Loucy (cell line): Measurements from ENCODE around the gene INTS2.

Experiments used
- H2AFZ ChIP-seq: fragments of 200-600 bp; sonication (generic); 2 replicates; pipeline ENCODE4 v1.6.0; 2016; ENCODE audit warnings: antibody characterized with exemption, mild to moderate bottlenecking, low read length, moderate library complexity
- H3F3A ChIP-seq: fragments of 200-600 bp; 2 replicates; pipeline ENCODE4 v1.6.0; 2016; ENCODE audit warnings: antibody characterized with exemption, low read depth, mild to moderate bottlenecking
- H3K27me3 ChIP-seq: fragments of 200-600 bp; sonication (generic); 2 replicates; pipeline ENCODE4 v1.6.1; 2014; ENCODE audit warnings: low read length, mild to moderate bottlenecking; ENCODE audit not compliant: insufficient read depth, poor library complexity, severe bottlenecking
- H3K36me3 ChIP-seq: fragments of 200-600 bp; sonication (generic); 2 replicates; pipeline ENCODE4 v1.6.1; 2016; ENCODE audit warnings: low read length; ENCODE audit not compliant: insufficient read depth
- H3K4me1 ChIP-seq: fragments of 200-600 bp; sonication (generic); 2 replicates; pipeline ENCODE4 v1.5.1; 2014; ENCODE audit warnings: low read length, mild to moderate bottlenecking; ENCODE audit not compliant: insufficient read depth, poor library complexity, severe bottlenecking
- H3K4me2 ChIP-seq: fragments of 200-600 bp; sonication (generic); 2 replicates; pipeline ENCODE4 v1.6.0; 2014; ENCODE audit warnings: antibody characterized with exemption, low read length, low read depth, mild to moderate bottlenecking; ENCODE audit not compliant: poor library complexity, severe bottlenecking
- H3K4me3 ChIP-seq: fragments of 200-600 bp; sonication (generic); 2 replicates; pipeline ENCODE4 v1.5.1; 2014; ENCODE audit warnings: low read length, mild to moderate bottlenecking, mixed read lengths; ENCODE audit not compliant: poor library complexity, severe bottlenecking
- H3K79me2 ChIP-seq: fragments of 200-600 bp; sonication (generic); 2 replicates; pipeline ENCODE4 v1.6.1; 2014; ENCODE audit warnings: low read length; ENCODE audit not compliant: insufficient read depth
- H3K9ac ChIP-seq: fragments of 200-600 bp; sonication (generic); 2 replicates; pipeline ENCODE4 v1.6.0; 2014; ENCODE audit warnings: mild to moderate bottlenecking, low read depth, low read length, moderate library complexity; ENCODE audit not compliant: poor library complexity, severe bottlenecking
- H3K9me2 ChIP-seq: fragments of 200-600 bp; sonication (generic); replicated peaks from 2 replicates; pipeline ENCODE4 v1.6.1; 2016; ENCODE audit warnings: low read depth, low read length, mixed read lengths
- H3K9me3 ChIP-seq: fragments of 200-600 bp; sonication (generic); 2 replicates; pipeline ENCODE4 v1.6.1; 2014; ENCODE audit warnings: mild to moderate bottlenecking, antibody characterized with exemption, low read length, low read depth; ENCODE audit not compliant: insufficient read depth
- H4K20me1 ChIP-seq: fragments of 200-600 bp; sonication (generic); 2 replicates; pipeline ENCODE4 v1.6.0; 2014; ENCODE audit warnings: antibody characterized with exemption, low read length, mild to moderate bottlenecking; ENCODE audit not compliant: insufficient read depth, poor library complexity, severe bottlenecking
- CTCF ChIP-seq: fragments of 200-600 bp; sonication (generic); conservative IDR thresholded peaks from 2 replicates; pipeline ENCODE4 v1.5.1; 2014; ENCODE audit warnings: mild to moderate bottlenecking, antibody characterized with exemption, low read length
- EZH2phosphoT487 ChIP-seq: fragments of 200-600 bp; IDR thresholded peaks from 2 replicates; pipeline ENCODE4 v1.6.1; 2018; ENCODE audit warnings: antibody characterized with exemption, mild to moderate bottlenecking, moderate library complexity, borderline replicate concordance

INTS2 gene

GRCh38 chr17:61946359-61946758 lies 18.6 kb upstream of the INTS2 start:
- H4K20me1 ChIP-seq: no peaks in the 10 kb centered on the region
- H3K4me2 ChIP-seq: no peak overlapping the region
- H3K9ac ChIP-seq: no peak overlapping the region
- no peaks in the 10 kb centered on the region for H3F3A ChIP-seq
- H3K79me2 ChIP-seq: no peaks in the 10 kb centered on the region
- H3K9me2 ChIP-seq: no peaks in the 10 kb centered on the region
- TF ChIP-seq EZH2phosphoT487: no peak
- TF ChIP-seq CTCF: no peak
- H3K4me1 ChIP-seq: no peaks in the 10 kb centered on the region
- H3K27me3 ChIP-seq: no peaks in the 10 kb centered on the region
- no peaks in the 10 kb centered on the region for H3K9me3 ChIP-seq
- H3K36me3 ChIP-seq: peaks cover 72% of the 10 kb centered on the region
- no peak overlapping the region for H3K4me3 ChIP-seq
- H2AFZ ChIP-seq: no peak overlapping the region

GRCh38 chr17:61943117-61943516 lies 15.3 kb upstream of the INTS2 start:
- no peaks in the 10 kb centered on the region for H3K27me3 ChIP-seq
- H3K9me3 ChIP-seq: no peaks in the 10 kb centered on the region
- H3K36me3 ChIP-seq: peaks cover 46% of the 10 kb centered on the region; the same call in 1 of the 2 replicates
- H2AFZ ChIP-seq: no peak overlapping the region
- no peak overlapping the region for H3K4me2 ChIP-seq
- H3K9ac ChIP-seq: no peak overlapping the region
- H3K4me1 ChIP-seq: no peaks in the 10 kb centered on the region
- H3F3A ChIP-seq: no peaks in the 10 kb centered on the region
- H4K20me1 ChIP-seq: no peaks in the 10 kb centered on the region
- TF ChIP-seq EZH2phosphoT487 (no peak), CTCF (no peak)
- no peaks in the 10 kb centered on the region for H3K79me2 ChIP-seq
- no peaks in the 10 kb centered on the region for H3K9me2 ChIP-seq
- no peak overlapping the region for H3K4me3 ChIP-seq

GRCh38 chr17:61942085-61942484 lies 14.3 kb upstream of the INTS2 start:
- TF ChIP-seq CTCF: no peak
- TF ChIP-seq EZH2phosphoT487: no peak
- Histone ChIP-seq H4K20me1 (no peaks in the 10 kb centered on the region), H3K4me1 (no peaks in the 10 kb centered on the region), H3K4me2 (no peak overlapping the region), H3K27me3 (no peaks in the 10 kb centered on the region), H2AFZ (no peak overlapping the region), H3K9me2 (no peaks in the 10 kb centered on the region), H3K9ac (no peak overlapping the region), H3K9me3 (no peaks in the 10 kb centered on the region), H3K79me2 (no peaks in the 10 kb centered on the region), H3K4me3 (no peak overlapping the region), H3F3A (no peaks in the 10 kb centered on the region), H3K36me3 (peaks cover 36% of the 10 kb centered on the region; the same call in 1 of the 2 replicates)
